NOMO-1 (cell line): ENCODE data around the gene DRD3.

Source experiments
- DNase-seq, 2 experiments: peaks; one replicate each; lab custom pipeline; 2025; ENCODE audit not compliant: unreplicated experiment in 2 of 2; lab: John Stamatoyannopoulos, UW

Gene DRD3

GRCh38 chr3:114126461-114126860 lies 52.4 kb downstream of the DRD3 start:
- DNase-seq = no peak

- DNase-seq = no peak
Measured at GRCh38 chr3:114122027-114122709, 56.7 kb downstream of the DRD3 start.

GRCh38 chr3:114120211-114120610 lies 58.6 kb downstream of the DRD3 start:
- DNase-seq = no peak

- no peak for DNase-seq
Measured at GRCh38 chr3:114119776-114120175, 59.1 kb downstream of the DRD3 start.

- DNase-seq = no peak
Measured at GRCh38 chr3:114115143-114115542, 63.7 kb downstream of the DRD3 start.

- DNase-seq = no peak
Measured at GRCh38 chr3:114114719-114115118, 64.1 kb downstream of the DRD3 start.

- no peak for DNase-seq
Measured at GRCh38 chr3:114112696-114113095, 66.2 kb downstream of the DRD3 start.

GRCh38 chr3:114111060-114111770 lies 67.6 kb downstream of the DRD3 start:
- DNase-seq = peak; percentile 85 to 91

- peak in 1 of 2 experiments; percentile 10 for DNase-seq
Measured at GRCh38 chr3:114110439-114110838, 68.4 kb downstream of the DRD3 start.

- DNase-seq = no peak
Measured at GRCh38 chr3:114108137-114108536, 70.7 kb downstream of the DRD3 start.

GRCh38 chr3:114104414-114104813 lies 74.4 kb downstream of the DRD3 start:
- DNase-seq = no peak

GRCh38 chr3:114103858-114104257 lies 75.0 kb downstream of the DRD3 start:
- DNase-seq = no peak

GRCh38 chr3:114103181-114103580 lies 75.7 kb downstream of the DRD3 start:
- no peak for DNase-seq

- DNase-seq = no peak
Measured at GRCh38 chr3:114101101-114101500, 77.8 kb downstream of the DRD3 start.

GRCh38 chr3:114095796-114096195 lies 83.1 kb downstream of the DRD3 start:
- no peak for DNase-seq

GRCh38 chr3:114093596-114093995 lies 85.3 kb downstream of the DRD3 start:
- no peak for DNase-seq

GRCh38 chr3:114093016-114093380 lies 85.9 kb downstream of the DRD3 start:
- DNase-seq = no peak

GRCh38 chr3:114092151-114093015 lies 86.5 kb downstream of the DRD3 start:
- peak; percentile 70 to 80 for DNase-seq

GRCh38 chr3:114089675-114090074 lies 89.2 kb downstream of the DRD3 start:
- no peak for DNase-seq

- no peak for DNase-seq
Measured at GRCh38 chr3:114086356-114086755, 92.5 kb downstream of the DRD3 start.

- DNase-seq = no peak
Measured at GRCh38 chr3:114083112-114083511, 95.7 kb downstream of the DRD3 start.

- DNase-seq = no peak
Measured at GRCh38 chr3:114081037-114081436, 97.8 kb downstream of the DRD3 start.
